Type B pancreatic cell (in vitro differentiated cells): ENCODE measurements around the gene CREBBP. TPM values are rescaled to one million over a fixed set of nuclear protein-coding genes. Genes with fewer than 3 reads are reported as not detected.

Experiments
- DNase-seq: peaks from one replicate; pipeline ENCODE4 v3.0.0; 2021; ENCODE audit warnings: mixed read lengths; ENCODE audit not compliant: unreplicated experiment; ENCODE audit errors: extremely low spot score
- H3K27ac Mint-ChIP-seq: 2 replicates; pipeline ENCODE4 v1.8.0; 2021; ENCODE audit warnings: mild to moderate bottlenecking, mixed read lengths
- H3K27me3 Mint-ChIP-seq: 2 replicates; pipeline ENCODE4 v1.8.0; 2021; ENCODE audit warnings: mixed read lengths
- H3K36me3 Mint-ChIP-seq: 2 replicates; pipeline ENCODE4 v1.8.0; 2021; ENCODE audit warnings: mixed read lengths
- H3K4me1 Mint-ChIP-seq: one replicate; pipeline ENCODE4 v1.8.0; 2021; ENCODE audit warnings: mixed read lengths; ENCODE audit not compliant: unreplicated experiment
- H3K4me3 Mint-ChIP-seq: 2 replicates; pipeline ENCODE4 v1.8.0; 2021; ENCODE audit warnings: mild to moderate bottlenecking, mixed read lengths
- H3K9me3 Mint-ChIP-seq: 2 replicates; pipeline ENCODE4 v1.8.0; 2021; ENCODE audit warnings: mixed read lengths
- CTCF ChIP-seq: fragments of 200-600 bp; sonication (generic); conservative IDR thresholded peaks from 2 replicates; pipeline ENCODE4 v1.5.0; 2021; ENCODE audit warnings: antibody characterized with exemption, mild to moderate bottlenecking
- total RNA-seq: library from RNA; stranded (reverse); gene quantifications from 2 replicates; pipeline ENCODE4 v1.2.1, GENCODE V29; 2021; ENCODE audit warnings: low replicate concordance

The CREBBP gene
- total RNA-seq, 1 donor from 2014 or later: 93.6 TPM

GRCh38 chr16:3764409-3764808, 116.1 kb downstream of the CREBBP start:
- Mint-ChIP-seq H3K9me3 (no peaks in the 10 kb centered on the region), H3K4me3 (no peak overlapping the region), H3K4me1 (no peaks in the 10 kb centered on the region), H3K27ac (no peak overlapping the region), H3K36me3 (peaks cover 26% of the 10 kb centered on the region), H3K27me3 (no peaks in the 10 kb centered on the region)
- no peak for TF ChIP-seq CTCF
- DNase-seq: no peak

- no peaks in the 10 kb centered on the region for H3K4me1 Mint-ChIP-seq
- no peak overlapping the region for H3K27ac Mint-ChIP-seq
- no peak for DNase-seq
These were observed 118.3 kb downstream of the CREBBP start for GRCh38 chr16:3762107-3762750.

GRCh38 chr16:3761375-3762106, 119.0 kb downstream of the CREBBP start:
- Mint-ChIP-seq H3K4me1 (no peaks in the 10 kb centered on the region), H3K27me3 (no peaks in the 10 kb centered on the region), H3K36me3 (peaks cover 18% of the 10 kb centered on the region), H3K4me3 (no peak overlapping the region), H3K27ac (no peak overlapping the region), H3K9me3 (no peaks in the 10 kb centered on the region)
- DNase-seq: no peak
- no peak for TF ChIP-seq CTCF

More at GRCh38 chr16:3762107-3762750, 118.3 kb downstream of the CREBBP start:
- Mint-ChIP-seq H3K9me3 (no peaks in the 10 kb centered on the region), H3K4me3 (no peak overlapping the region), H3K27me3 (no peaks in the 10 kb centered on the region), H3K36me3 (peaks cover 25% of the 10 kb centered on the region)
- TF ChIP-seq CTCF: no peak

- H3K4me1 Mint-ChIP-seq: no peaks in the 10 kb centered on the region
- no peaks in the 10 kb centered on the region for H3K27me3 Mint-ChIP-seq
- no peaks in the 10 kb centered on the region for H3K9me3 Mint-ChIP-seq
- no peak for TF ChIP-seq CTCF
- no peak for DNase-seq
- H3K4me3 Mint-ChIP-seq: no peak overlapping the region
- peaks cover 18% of the 10 kb centered on the region for H3K36me3 Mint-ChIP-seq
- H3K27ac Mint-ChIP-seq: no peak overlapping the region
These were observed 120.0 kb downstream of the CREBBP start for GRCh38 chr16:3760518-3760917.

- no peak for DNase-seq
- Mint-ChIP-seq H3K36me3 (peaks cover 21% of the 10 kb centered on the region), H3K27ac (no peak overlapping the region), H3K9me3 (no peaks in the 10 kb centered on the region), H3K27me3 (no peaks in the 10 kb centered on the region), H3K4me3 (no peak overlapping the region), H3K4me1 (no peaks in the 10 kb centered on the region)
- TF ChIP-seq CTCF: no peak
These were observed 120.8 kb downstream of the CREBBP start for GRCh38 chr16:3759736-3760135.
